KOPT-K1 (cell line): ENCODE data around the gene TRPM5.

Source experiments
- H3K27ac ChIP-seq: fragments of 200-600 bp; sonication (generic); 2 replicates; pipeline ENCODE4 v1.5.1; 2016; ENCODE audit warnings: antibody characterized with exemption, mild to moderate bottlenecking, low read depth, low read length; ENCODE audit not compliant: poor library complexity, severe bottlenecking
- H3K36me3 ChIP-seq: fragments of 200-600 bp; sonication (generic); 2 replicates; pipeline ENCODE4 v1.5.1; 2017; ENCODE audit warnings: antibody characterized with exemption, mild to moderate bottlenecking, low read length, moderate library complexity; ENCODE audit not compliant: insufficient read depth
- H3K9me3 ChIP-seq: fragments of 200-600 bp; sonication (generic); 2 replicates; pipeline ENCODE4 v1.5.1; 2017; ENCODE audit warnings: antibody characterized with exemption, low read length, mild to moderate bottlenecking; ENCODE audit not compliant: insufficient read depth, poor library complexity, severe bottlenecking

The TRPM5 gene

DNA sequence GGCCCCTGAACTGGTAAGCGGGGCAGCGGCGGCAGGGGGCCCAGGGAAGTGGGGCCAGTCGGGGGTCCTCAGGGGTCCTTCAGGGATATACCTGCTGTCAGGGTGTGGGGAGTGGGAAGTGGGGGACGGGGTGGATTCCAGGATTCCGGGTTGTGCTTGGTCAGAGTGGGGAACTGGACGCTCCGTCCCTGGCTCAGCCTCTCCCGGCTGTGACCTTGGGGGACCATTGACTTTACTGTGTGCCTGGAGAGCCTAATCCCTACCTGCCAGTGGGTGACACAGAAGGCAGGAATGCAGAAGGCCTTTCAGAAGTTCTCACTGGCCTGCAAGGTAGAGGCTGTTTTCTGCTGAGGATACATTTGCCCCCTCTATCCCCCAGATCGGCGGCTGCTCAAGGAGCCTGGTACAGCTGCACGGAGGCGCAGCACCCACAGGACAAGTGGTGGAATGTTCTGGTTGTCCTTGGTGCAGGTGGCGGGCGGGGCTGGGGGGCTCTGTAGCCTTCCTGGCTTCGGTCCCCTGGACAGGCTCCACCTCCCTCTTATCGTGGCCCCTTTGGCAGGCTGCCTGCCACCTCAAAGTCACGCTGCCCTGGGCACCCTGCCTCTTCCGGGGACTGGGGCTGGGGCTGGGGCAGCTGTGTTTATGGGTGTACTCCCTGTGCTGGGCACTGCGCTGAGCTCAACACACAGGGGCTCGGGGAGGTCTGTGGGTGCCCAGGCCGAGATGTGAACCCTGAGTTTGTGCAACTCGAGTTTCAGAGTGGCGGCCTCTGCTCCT is 18.9 kb upstream of the TRPM5 start:
- no peak overlapping the region for H3K27ac ChIP-seq
- H3K9me3 ChIP-seq: no peaks in the 10 kb centered on the region

DNA sequence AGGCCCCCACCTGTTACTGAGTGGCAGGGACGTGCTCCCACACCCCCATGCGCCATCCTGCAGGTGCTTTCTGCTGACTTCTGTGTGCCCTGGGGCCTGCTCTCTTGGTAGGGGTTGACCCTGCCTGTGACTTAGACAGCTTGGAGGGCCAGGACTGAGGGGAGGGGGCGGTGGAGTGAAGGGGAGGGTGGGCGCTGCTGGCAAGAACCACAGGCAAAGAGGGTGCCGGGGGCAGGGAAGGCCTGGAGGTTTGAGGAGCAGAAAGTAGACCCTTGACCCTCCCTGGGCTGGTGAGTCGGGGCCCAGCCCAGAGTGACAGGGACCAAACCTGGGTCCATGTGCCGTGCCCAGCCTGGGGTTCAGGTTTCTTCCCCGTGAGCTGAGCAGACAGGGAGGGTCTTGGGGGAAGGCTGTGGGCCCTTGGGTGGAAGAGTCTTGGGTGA is 18.2 kb upstream of the TRPM5 start:
- no peaks in the 10 kb centered on the region for H3K9me3 ChIP-seq
- H3K27ac ChIP-seq: no peak overlapping the region
- H3K36me3 ChIP-seq: no peaks in the 10 kb centered on the region

More for the DNA sequence above, 18.9 kb upstream of the TRPM5 start:
- H3K36me3 ChIP-seq: no peaks in the 10 kb centered on the region

DNA sequence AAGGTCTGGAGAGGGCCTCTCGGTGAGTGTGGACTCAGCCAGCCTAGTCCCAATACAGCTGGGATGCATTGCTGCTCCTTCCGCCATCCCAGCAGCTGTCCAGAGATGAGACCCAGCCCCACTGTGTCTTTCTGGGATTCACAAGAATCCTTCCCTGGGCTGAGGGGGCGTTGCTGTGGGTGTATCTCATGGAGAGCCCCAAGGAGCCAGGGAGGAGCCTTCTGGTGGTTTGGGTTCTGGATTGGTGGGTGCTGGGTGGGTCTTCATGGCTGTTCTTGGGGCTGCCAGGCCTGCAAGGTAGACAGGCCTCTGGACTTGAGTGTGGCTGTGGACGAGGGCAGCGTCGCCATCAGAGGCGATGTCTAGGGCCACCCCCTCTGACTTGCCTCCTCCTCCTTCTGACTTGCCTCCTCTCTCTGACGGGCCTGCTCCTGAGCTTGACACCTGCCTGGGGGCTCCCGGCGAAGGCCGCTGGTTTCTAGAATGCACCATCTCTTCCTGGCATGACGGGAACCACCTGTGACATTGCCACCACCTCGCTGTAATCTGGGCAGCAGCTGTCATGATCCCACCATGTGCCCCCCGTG is 17.7 kb upstream of the TRPM5 start:
- H3K27ac ChIP-seq: no peak overlapping the region
- H3K9me3 ChIP-seq: no peaks in the 10 kb centered on the region
- no peaks in the 10 kb centered on the region for H3K36me3 ChIP-seq

DNA sequence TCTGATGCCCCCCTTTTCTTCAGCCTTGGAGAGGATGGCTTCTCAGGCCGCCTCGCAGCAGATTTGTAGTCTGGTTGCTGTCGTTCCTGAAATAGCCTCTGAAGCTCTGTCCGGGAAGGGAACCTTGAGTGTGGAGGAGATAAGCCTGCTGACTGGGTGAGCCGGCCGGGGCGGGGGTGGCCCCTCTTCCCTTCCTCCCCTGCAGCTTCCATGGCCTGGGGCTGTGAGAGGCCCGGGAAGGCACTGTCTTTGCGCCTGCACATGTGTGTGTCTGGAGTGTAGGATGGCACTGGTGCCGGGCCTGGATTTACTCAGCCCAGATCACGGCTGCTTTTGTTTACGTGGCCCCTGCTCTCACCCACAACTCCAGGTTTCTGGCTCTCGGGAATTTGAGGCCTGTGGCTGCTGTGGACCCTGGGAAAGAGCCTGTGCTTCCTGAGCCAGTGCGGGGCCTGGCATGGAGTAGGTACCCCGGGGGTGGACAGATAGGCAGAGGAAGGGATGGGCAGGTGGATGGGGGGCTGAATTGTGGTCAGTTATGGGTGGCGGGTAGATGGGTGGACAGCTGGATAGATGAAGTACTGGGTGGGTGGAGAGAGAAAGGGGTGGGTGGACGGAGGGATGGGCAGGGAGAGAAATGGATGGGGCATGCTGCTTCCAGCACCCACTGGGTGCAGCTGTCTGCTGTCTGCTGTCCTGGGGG is 17.1 kb upstream of the TRPM5 start:
- Histone ChIP-seq H3K36me3 (no peaks in the 10 kb centered on the region), H3K27ac (no peak overlapping the region)

DNA sequence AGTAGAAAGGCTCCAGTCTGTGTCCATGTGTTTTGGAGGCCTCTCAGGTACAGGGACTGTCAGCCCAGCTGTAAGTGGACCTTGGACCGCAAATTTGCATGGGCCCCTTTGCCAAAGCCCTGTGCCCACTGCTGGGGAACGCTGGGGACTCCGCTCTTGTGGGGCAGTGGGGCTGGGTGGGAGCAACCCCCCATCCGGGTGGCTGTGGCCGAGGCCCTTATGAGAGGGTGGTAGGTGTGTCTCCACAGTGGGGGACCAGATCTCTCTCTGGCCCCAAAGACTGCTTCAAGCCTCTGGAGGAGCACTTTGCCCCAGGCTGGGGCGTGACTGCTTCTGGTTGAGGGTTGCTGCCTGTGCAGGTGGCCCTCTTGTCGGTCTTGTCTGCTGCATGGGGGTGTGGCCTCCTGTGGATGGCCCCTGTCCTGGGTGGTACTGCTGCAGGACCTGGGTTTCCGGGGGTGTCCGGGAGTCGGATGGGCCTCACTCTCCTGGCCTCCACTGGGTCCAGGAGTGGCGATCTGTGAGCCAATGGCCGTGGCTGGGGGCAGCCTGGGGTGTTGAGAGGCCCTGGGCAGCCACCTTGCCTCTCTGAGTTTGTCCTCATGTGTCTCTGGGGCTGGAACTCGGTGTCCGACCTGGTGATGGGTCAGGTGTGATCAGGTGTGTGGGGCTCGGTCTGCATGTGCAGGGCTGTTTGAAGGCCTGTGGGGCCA is 16.4 kb upstream of the TRPM5 start:
- no peaks in the 10 kb centered on the region for H3K9me3 ChIP-seq
- H3K27ac ChIP-seq: no peak overlapping the region
- no peaks in the 10 kb centered on the region for H3K36me3 ChIP-seq

More for the DNA sequence above, 17.1 kb upstream of the TRPM5 start:
- no peaks in the 10 kb centered on the region for H3K9me3 ChIP-seq

DNA sequence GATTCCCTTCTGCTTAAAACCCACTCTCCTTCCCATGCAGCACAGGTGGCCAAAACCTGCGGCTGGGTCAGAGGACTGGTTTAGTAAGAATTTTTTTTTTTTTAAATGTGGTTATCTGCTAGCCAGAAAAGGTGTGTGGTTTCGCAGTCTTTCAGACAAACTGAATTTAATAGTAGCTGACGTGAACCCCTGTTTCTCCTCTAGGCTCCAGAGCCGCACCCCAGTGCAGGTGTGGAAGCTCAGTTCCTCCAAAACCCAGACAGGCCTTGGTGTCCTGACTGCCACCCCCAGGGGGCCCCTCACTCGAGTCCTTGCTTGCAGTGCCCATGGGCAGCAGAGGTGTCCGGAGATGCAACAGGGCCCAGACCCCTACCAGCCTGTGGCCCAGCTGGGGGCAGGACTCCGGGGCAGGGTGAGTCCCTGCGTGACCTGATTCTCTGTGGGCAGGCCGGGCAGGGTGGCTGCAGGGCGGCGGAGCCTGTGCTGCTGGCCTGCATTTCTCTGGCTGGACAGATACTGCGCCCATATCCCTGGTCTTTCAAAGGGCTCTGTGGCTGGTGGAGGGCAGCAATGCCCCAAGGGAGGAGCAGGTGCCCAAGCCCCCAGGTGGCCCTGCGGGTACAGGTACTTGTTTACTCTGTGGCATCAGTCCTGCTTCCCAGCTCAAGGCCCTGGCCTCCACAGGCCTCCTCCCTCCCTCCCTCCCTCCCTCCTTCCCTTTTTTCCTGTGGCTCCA is 15.7 kb upstream of the TRPM5 start:
- H3K27ac ChIP-seq: no peak overlapping the region
- H3K36me3 ChIP-seq: no peaks in the 10 kb centered on the region
- H3K9me3 ChIP-seq: no peaks in the 10 kb centered on the region

DNA sequence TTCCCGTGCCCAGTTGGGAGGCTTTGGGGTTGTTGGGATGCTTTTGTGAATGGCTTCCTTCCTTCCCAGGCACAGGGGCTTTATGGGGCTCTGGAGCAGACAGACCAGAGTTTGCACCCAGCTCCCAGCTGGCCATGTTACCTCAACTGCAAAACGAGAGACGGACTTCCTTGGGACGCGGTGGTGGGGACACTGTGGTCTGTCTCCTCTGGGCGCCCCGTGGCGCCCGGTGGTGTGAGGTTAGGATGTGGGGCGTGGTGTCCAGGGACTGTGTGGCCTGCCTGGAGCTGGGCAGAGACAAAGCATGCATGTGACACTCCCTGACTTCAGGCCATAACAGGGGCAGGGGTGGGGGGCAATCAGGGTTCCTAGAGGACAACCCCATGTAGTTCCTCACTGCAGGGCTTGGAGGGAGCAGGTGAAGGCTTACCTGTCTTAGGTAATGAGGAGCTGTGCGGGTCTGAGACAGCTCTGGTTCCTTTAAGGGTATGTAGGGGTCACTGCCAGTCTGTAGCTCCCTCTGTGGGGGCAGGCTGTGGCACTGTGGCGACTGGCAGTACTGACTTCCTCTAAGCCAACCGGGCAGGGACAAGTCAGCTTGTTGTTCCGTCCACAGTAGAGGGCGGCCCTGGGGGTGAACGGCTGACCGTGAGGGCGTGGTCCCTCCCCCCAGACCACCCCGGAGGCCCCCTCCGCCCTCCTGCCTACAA is 14.9 kb upstream of the TRPM5 start:
- Histone ChIP-seq H3K9me3 (no peaks in the 10 kb centered on the region), H3K27ac (no peak overlapping the region), H3K36me3 (no peaks in the 10 kb centered on the region)

DNA sequence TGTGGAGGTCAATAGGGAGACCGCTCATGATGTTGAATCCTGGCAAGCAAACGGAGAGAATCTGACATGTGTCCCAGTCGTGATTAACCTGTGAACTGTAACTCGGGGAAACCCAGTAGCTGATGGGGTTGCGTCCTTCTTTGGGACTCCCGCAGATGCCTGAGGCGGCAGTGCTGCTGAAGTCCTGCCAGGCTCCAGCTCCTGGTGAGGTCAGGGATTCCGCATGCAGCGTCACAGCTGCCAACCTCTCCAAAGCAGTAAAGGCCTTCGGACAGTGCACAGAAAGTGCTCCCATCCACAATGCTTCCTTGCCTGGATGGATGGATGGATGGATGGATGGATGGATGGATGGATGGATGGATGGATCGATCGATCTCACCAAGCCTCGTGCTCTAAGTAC is 14.0 kb upstream of the TRPM5 start:
- Histone ChIP-seq H3K9me3 (no peaks in the 10 kb centered on the region), H3K27ac (no peak overlapping the region), H3K36me3 (no peaks in the 10 kb centered on the region)

DNA sequence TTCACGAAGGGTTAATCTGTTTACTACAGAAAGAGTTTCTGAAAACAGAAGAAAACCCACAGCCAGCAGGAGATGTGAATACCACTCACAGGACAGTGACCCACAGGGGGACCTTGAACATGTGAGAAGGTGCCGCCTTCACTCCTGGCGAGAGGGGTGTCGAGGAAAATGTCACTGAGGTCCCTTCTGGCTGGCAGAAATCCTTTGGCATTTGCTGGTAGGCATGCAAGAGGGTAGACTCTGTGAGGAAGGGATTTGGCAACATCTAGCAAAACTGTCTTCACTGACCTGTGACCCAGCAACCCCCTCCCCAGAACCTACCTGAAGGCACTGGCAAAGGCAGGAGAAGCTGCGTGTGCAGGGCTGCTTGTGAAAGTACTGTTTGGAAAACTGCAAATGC is 9.1 kb upstream of the TRPM5 start:
- no peaks in the 10 kb centered on the region for H3K9me3 ChIP-seq
- H3K36me3 ChIP-seq: no peaks in the 10 kb centered on the region
- no peak overlapping the region for H3K27ac ChIP-seq

DNA sequence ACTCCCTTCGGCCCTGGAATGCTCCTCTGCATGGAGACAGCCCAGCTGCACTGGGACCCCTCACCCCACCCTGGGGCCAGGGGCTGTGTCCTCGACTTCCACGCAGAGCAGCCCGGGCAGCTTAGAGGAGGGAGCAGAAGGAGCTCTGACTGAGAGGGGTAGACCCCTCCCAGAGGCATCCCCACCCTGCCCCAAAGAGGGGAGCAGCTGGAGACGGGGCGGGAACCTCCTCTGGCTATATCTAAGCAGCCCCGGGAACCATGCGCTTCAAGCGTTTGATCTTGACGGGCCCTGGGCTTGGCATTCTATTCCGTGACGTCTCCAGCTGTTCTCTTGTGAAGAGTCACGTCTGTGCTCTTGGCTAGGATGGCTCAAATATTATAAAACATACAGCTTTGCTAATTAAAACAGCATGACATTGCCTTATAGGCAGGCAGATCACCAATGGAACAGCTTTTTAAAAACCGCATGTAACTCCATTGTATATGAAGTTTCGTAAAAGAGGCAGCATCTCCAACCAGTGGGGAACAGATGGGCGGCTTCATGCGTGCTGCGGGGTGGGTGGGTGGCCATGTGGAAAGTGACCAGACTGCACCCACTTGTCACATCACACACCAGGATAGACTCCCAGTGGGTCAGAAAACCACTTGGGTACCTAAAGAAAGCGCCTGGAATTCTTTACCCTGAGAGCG is 8.2 kb upstream of the TRPM5 start:
- Histone ChIP-seq H3K36me3 (no peaks in the 10 kb centered on the region), H3K9me3 (no peaks in the 10 kb centered on the region), H3K27ac (no peak overlapping the region)

DNA sequence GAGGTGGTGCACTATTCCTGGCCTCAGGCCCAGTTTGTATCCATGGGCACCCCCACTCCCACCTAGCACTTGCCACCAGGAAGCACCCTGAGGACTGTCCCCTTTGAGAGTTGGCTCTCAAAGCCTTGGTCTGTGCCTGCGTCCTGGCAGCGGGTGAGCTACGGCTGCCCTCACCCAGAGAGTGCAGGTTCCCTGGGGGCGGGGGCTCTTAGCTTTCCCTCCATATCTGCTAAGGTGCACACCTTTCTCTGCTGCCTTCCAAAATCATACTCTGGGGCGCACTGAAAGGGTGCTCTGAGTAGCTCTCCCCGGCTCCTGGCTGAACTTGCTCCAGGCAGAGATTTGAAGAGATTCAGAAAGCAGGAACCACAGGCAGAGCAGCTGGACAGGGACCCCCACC is 7.6 kb upstream of the TRPM5 start:
- Histone ChIP-seq H3K9me3 (no peaks in the 10 kb centered on the region), H3K36me3 (no peaks in the 10 kb centered on the region), H3K27ac (no peak overlapping the region)

DNA sequence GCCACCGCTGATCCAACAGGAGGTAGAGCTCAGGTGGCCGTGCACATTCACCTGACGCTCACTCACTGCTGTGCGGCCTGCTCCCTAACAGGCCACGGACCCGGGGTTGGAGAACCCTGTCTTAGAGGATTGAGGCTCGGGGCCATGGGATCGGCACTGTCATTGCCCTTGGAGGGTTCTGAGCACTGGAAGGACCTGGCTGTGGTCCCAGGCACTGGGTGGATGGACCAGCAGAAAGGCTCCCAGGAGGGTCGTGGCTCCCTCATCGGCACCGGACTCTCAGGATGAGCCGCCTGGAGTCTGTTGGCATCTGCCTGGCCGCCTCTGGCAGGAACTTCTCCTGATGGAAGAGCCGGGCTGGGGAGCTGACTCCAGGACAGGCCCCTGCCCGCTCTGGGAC is 7.0 kb upstream of the TRPM5 start:
- Histone ChIP-seq H3K9me3 (no peaks in the 10 kb centered on the region), H3K36me3 (no peaks in the 10 kb centered on the region), H3K27ac (no peak overlapping the region)

DNA sequence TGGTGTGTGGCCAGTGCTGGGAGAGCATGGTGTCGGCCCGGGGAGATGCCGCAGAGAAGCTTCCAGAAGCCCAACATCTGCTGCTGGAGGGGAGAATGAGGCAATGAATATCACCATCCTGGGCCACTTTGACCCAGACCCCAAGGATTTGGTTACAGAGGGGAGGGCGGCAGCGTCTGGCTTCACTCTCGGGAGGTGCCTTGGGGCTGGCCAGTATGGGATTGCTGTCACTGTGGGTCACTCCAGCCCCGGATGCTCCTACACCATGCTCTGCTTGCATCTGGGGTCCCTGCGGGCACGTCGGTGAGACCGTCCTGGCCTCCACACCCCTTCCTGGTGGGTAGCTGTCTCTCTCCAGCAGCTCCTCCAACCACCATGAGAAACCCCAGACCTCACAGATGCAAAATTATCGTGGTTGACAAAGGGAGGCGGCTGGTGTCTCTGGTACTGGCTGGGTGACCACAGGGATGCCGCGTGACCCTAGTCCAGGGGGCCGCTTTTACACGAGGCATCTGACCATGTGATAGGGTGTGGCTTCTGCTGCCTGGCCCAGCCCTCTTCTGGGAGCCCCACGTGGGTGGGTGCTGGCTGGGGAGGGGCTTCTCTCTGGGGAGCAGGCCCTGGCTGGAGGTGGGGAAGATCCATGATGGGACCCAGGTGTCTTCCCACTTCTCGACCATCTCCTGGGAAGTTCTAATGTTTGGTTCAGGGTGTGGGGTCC is 6.2 kb upstream of the TRPM5 start:
- Histone ChIP-seq H3K27ac (no peak overlapping the region), H3K36me3 (no peaks in the 10 kb centered on the region), H3K9me3 (no peaks in the 10 kb centered on the region)
